GM18505 (cell line): ENCODE measurements around the gene SEPTIN8.

Experiments used
- ATAC-seq: cut with Tn5 transposase; IDR thresholded peaks from one replicate; pipeline ENCODE4 v1.9.1; 2021; ENCODE audit not compliant: unreplicated experiment
- POLR2A ChIP-seq: IDR thresholded peaks from 4 replicates; pipeline ENCODE4 v1.6.1; 2011; ENCODE audit warnings: borderline replicate concordance; ENCODE audit not compliant: insufficient read depth, insufficient read length; ENCODE audit errors: extremely low read depth

Gene SEPTIN8

GRCh38 chr5:132760601-132761317 lies 16.3 kb downstream of the SEPTIN8 start:
- TF ChIP-seq POLR2A = no peak
- ATAC-seq = no peak

DNA sequence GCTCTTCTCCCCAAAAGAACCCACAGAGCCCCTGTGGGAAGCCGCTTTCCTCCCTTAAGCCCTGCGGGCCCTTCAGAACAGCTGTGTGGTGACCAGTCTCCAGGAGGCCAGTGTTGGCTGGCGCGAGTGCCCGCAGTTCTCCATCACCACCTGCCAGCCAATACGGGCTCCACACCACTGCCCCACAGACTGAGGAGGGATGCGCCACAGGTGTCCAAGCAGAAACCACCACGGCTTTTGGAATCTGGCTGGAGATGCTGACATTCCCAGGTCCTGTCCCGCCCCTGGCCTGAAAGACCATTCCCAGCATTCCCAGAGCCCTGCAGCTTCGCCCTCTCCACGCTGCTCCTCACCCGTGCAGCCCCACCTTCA lies 17.0 kb downstream of the SEPTIN8 start:
- ATAC-seq = no peak

GRCh38 chr5:132759114-132760048 lies 17.7 kb downstream of the SEPTIN8 start:
- no peak for ATAC-seq
- no peak for TF ChIP-seq POLR2A

More for the DNA sequence above, 17.0 kb downstream of the SEPTIN8 start:
- no peak for TF ChIP-seq POLR2A

- TF ChIP-seq POLR2A = no peak
- ATAC-seq = no peak
Measured at GRCh38 chr5:132758451-132758850, 18.6 kb downstream of the SEPTIN8 start.

GRCh38 chr5:132756542-132756941 lies 20.5 kb downstream of the SEPTIN8 start:
- TF ChIP-seq POLR2A = no peak
- no peak for ATAC-seq

DNA sequence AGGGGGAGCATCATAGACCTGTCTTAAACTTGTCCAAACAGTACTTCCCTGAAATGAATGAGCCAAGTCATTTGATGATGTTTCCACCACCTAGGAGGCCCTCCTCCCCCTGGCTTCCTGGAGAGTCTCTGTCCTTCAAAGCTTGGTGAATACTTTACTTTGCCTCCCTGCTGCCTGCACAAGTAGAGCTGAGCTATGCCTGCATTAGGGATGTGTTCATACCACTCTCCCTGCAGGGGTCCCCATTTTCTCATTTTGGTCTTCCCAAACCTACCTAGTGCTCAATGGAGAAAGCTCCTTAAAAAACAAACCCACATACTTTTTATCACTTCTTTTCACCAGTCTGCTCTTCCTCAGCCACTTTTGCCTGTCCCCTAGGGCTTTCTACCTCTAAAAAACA lies 22.1 kb downstream of the SEPTIN8 start:
- ATAC-seq = no peak
- no peak for TF ChIP-seq POLR2A

DNA sequence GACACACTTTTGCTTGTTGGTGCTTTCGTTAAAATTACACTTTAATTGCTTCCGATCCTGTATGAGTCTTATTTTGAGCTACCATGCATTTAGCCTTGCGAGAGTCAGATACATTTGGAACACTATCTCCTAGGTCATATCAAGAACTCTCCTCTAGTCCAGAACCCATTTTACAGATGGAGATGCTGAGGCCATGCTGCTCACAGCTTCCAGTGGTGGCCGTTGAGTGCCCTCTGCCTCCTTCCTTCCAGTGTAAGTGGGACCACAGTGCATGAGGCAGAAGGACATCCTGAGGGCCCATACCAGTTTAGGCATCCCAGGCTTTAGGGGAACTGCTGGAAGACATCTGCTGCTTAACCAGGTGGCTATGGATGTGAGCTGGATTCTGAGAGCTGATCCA lies 22.9 kb downstream of the SEPTIN8 start:
- no peak for ATAC-seq
- TF ChIP-seq POLR2A = no peak

DNA sequence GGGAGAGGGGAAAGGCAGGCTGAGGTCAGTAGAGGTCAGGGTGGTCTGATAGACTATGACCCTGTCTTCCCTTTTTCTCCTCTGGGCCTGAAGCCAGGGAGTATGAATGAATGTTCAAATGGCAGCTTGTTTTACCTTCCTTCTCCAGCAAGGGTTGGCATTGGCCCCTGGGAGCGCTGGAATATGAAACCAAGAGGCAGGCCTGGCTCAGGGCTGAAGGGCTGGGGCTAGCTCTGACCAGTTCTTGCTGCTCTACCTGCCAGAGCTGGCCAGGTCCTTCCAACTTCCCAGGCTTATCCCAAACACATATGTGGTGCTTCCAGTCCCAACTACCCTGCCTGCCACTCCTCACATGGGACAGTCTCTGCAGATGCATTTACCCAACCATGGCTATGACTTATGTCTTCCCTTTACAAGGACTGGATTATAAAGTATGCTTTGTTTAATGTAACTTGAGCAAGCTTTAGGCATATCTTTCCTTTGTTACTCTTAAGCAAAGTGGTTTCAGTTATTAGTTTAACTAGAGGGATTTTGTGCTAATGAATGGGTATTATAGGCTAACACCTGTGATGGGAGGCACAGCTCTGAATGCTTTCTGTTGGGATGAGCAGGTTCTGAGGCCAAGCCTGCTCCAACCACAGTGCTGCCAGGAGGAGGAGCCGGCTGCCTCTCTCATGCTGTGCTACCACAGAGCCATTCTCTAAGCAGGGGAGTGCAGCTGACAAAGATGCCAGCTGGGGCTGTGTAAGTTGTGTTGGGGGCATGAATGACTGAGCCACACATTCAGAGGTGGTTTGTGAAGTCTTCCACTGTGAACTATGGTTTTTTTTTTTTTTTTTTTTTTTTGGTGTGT lies 23.7 kb downstream of the SEPTIN8 start:
- ATAC-seq = no peak
- TF ChIP-seq POLR2A = no peak

- TF ChIP-seq POLR2A = no peak
- ATAC-seq = no peak
Measured at GRCh38 chr5:132752581-132753125, 24.4 kb downstream of the SEPTIN8 start.

DNA sequence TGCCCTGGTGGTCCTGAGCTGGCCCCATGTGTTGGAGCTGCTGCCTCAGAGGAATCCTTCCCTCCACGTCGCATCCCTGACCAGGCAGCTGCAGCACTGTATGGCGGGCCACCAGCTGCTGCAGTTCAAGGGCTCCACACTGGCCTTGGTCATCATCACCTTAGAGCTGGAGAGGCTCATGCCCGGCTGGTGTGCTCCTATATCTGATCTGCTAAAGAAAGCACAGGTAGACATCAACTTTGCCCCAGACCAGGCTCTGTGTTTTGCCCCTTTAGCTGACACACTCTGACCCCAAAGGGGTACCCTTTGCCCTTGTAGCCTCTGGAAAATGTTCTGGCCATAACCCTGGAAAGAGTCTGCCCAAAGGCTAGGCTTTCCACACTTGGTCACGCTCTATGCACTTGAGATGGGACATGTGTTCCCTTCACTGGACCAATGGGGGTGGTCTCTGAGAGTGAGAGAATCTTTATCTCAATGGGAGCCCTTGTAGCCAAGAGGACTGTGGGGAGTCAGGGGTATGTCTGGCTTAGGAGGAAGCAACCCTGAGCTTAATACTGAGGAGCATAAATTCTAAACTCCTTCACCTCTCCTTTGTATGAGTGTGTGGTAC lies 25.0 kb downstream of the SEPTIN8 start:
- ATAC-seq = no peak
- no peak for TF ChIP-seq POLR2A

DNA sequence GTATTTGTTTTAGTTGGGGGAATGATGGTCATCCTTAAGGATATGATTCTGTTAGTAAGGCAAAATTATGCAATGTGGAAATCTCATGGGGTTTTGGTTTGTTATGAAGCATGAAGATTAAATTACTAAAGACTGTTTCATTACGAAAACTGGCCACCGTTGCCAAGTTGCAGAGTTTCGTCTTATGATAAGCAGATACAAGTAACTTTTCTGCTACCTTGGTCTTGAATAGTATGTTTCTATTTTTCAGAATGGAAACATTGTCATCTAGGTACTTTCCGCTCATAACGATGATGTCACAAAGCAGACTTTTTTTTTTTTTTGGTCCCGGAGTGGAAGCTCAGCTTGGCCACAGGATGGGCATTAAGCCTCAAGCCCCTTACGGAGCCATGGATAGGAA lies 25.6 kb downstream of the SEPTIN8 start:
- no peak for ATAC-seq
- no peak for TF ChIP-seq POLR2A

DNA sequence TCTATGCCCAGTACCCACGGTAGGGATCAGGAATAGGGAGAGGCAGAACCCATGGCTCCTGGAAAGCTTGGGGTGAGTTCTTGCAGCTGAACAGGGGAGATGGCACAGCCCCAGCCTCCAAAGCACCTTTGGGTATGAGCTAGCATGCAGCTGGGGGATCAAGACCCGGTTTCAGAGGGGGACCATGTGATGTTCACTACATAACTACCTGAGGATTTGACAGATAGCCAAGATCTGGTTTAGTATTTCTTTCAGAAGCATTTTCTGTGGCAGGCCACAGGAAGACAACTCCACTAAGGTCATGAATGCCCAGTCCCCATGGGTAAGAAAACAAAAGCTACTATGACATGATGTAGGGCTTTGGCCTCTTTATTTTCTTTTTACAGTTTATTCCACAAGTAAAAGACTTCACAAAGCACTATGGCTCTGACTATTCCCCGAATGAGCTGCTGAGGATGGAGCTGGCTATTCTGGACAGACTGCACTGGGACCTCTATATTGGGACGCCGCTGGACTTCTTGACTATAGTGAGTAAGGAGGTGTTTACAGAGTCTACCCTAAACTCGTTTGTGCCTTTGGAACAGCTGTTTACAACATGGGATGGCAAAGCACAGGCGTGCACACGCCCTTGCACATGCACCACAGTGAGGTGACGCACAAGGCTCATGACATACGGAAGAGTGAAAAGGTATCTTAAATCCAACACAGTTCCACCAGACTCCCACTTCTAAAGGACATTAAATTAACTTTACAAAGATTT lies 26.4 kb downstream of the SEPTIN8 start:
- no peak for TF ChIP-seq POLR2A
- no peak for ATAC-seq
